HepG2 (cell line): Measurements from ENCODE around the gene B3GAT3. TPM values are rescaled to one million over a fixed set of nuclear protein-coding genes. Genes with fewer than 3 reads are reported as not detected.
"Not testable (repeated sequence)": the region's sequence is repeated elsewhere in the genome, so short reads cannot be mapped to it uniquely, and the experiment has no call there.

Experiments
- ATAC-seq: fragments of 200-7000 bp; cut with Tn5 transposase; 3 replicates; pipeline ENCODE4 v1.9.1; 2020; ENCODE audit warnings: mild to moderate bottlenecking, moderate library complexity
- BruUV-seq: library from RNA; stranded (reverse); fragments of 400-500 nt; replicated peaks from 2 replicates; lab custom pipeline; 2021; lab: Mats Ljungman, UMichigan
- CTCF ChIA-PET: fragments of 300-600 bp; formaldehyde crosslinking; extraction: SDS; loops from one replicate; lab custom pipeline; 2021; ENCODE audit warnings: low total read pairs, inconsistent platforms, low intra/inter-chr PET ratio; lab: Yijun Ruan, JAX
- POLR2A ChIA-PET: fragments of 350-600 bp; sonication (Branson Sonifier 250); formaldehyde crosslinking; loops from one replicate; lab custom pipeline; 2020; ENCODE audit warnings: antibody characterized with exemption, inconsistent platforms; lab: Yijun Ruan, JAX
- DNase-seq: peaks from one replicate; pipeline ENCODE4 v3.0.0-alpha.2; 2015; ENCODE audit warnings: low spot score
- FAIRE-seq: peaks from 3 replicates; lab custom pipeline; 2011; peaks lifted over from hg19 to GRCh38; lab: Jason Lieb, UNC
- H2AFZ ChIP-seq: one replicate; pipeline ENCODE4 v1.6.1; 2011; ENCODE audit warnings: low read length, inconsistent platforms
- H3K27ac ChIP-seq: fragments of 300-600 bp; 3 replicates; pipeline ENCODE4 v1.8.0; 2011; ENCODE audit warnings: mixed run types, mild to moderate bottlenecking, mixed read lengths, low read length, inconsistent platforms; ENCODE audit not compliant: insufficient read depth; ENCODE audit errors: extremely low read length
- H3K27me3 ChIP-seq, 2 experiments: fragments of 200-600 bp in 1 of 2; 2 replicates in 1 of 2; 3 replicates in 1 of 2; pipeline versions ENCODE4 v1.6.0 to v1.8.0; 2011; ENCODE audit warnings: low read length in 2 of 2, mild to moderate bottlenecking in 2 of 2, moderate library complexity in 2 of 2, inconsistent platforms in 1 of 2; ENCODE audit not compliant: insufficient read depth in 2 of 2, control insufficient read depth in 1 of 2
- H3K36me3 ChIP-seq, 2 experiments: fragments of 200-600 bp in 1 of 2; replicated peaks in 1 of 2; 2 replicates in 1 of 2; 3 replicates in 1 of 2; pipeline versions ENCODE4 v1.5.1 to v1.8.0; 2011; ENCODE audit warnings: low read length in 2 of 2, inconsistent platforms in 1 of 2; ENCODE audit not compliant: insufficient read depth in 2 of 2, control insufficient read depth in 1 of 2
- H3K4me1 ChIP-seq: 2 replicates; pipeline ENCODE4 v1.5.1; 2012; ENCODE audit warnings: low read length, inconsistent platforms; ENCODE audit not compliant: insufficient read depth
- H3K4me2 ChIP-seq: 2 replicates; pipeline ENCODE4 v1.6.0; 2011; ENCODE audit warnings: low read depth, low read length, inconsistent platforms
- H3K4me3 ChIP-seq, 3 experiments: fragments of 200-600 bp in 1 of 3; sonication (generic), shearing (Covaris generic) in 1 of 3; replicated peaks in 1 of 3; 2 replicates each; pipeline ENCODE4 v1.5.1; 2011 to 2016; ENCODE audit warnings: low read length in 3 of 3, inconsistent platforms in 2 of 3, low read depth in 2 of 3, mild to moderate bottlenecking in 2 of 3, control low read depth in 1 of 3, mixed read lengths in 1 of 3; ENCODE audit not compliant: insufficient read depth in 1 of 3
- H3K79me2 ChIP-seq: one replicate; pipeline ENCODE4 v1.6.1; 2011; ENCODE audit warnings: low read length, inconsistent platforms; ENCODE audit not compliant: insufficient read depth
- H3K9ac ChIP-seq: 2 replicates; pipeline ENCODE4 v1.6.0; 2011; ENCODE audit warnings: mild to moderate bottlenecking, low read depth, low read length, inconsistent platforms; ENCODE audit not compliant: insufficient read depth
- H3K9me3 ChIP-seq: 2 replicates; pipeline ENCODE4 v1.5.1; 2012; ENCODE audit warnings: mild to moderate bottlenecking, low read length
- H4K20me1 ChIP-seq: 2 replicates; pipeline ENCODE4 v1.6.0; 2011; ENCODE audit warnings: inconsistent platforms, mild to moderate bottlenecking, low read length, moderate library complexity; ENCODE audit not compliant: insufficient read depth
- POLR2A ChIP-seq, 2 experiments: IDR thresholded peaks; 2 replicates each; pipeline ENCODE4 v1.6.1; 2011; ENCODE audit warnings: low read depth in 2 of 2, low read length in 2 of 2, mild to moderate bottlenecking in 1 of 2, moderate library complexity in 1 of 2; ENCODE audit not compliant: insufficient read depth in 1 of 2
- WGBS: methylation state at CpG from one replicate; pipeline ENCODE4 v1.1.6; 2017; ENCODE audit warnings: low lambda C conversion rate; 5-methylcytosine and 5-hydroxymethylcytosine counted together
- in situ Hi-C: cut with HindIII; loops from 2 replicates; pipeline ENCODE4 v1.10.0; 2017; ENCODE audit warnings: low pct_unique_long_range_greater_than_20kb; ENCODE audit not compliant: extremely low pct_ligation_motif_present
- intact Hi-C: fragments of 100-400 bp; cut with micrococcal nuclease; formaldehyde crosslinking; loops from one replicate; pipeline ENCODE4 v1.10.0; 2022; ENCODE audit not compliant: unreplicated experiment
- polyA plus RNA-seq, 8 experiments: library from polyadenylated mRNA; depleted of rRNA in 3 of 8; stranded (reverse) in 7 of 8; unstranded in 1 of 8; fragments of >200 nt; fragmentation: Illumina TruSeq in 4 of 8; extraction: Trizol in 4 of 8; gene quantifications; 2 replicates each; pipeline versions ENCODE4 v1.2.1 to v1.2.3, GENCODE V29; 2011 to 2016; ENCODE audit warnings: low read depth in 4 of 8, missing spikeins in 1 of 8, mixed read lengths in 1 of 8; ENCODE audit not compliant: insufficient read depth in 1 of 8
- total RNA-seq, 5 experiments: library from RNA; depleted of rRNA; stranded (reverse); fragments of >200 nt; fragmentation: Illumina TruSeq; extraction: Trizol; gene quantifications; 2 replicates each; pipeline ENCODE4 v1.2.3, GENCODE V29; 2016; ENCODE audit warnings: low read depth in 1 of 5

Gene B3GAT3
- total and polyA plus RNA-seq, 2 of the 13 experiments (the other 11 are each of a cell fraction or from before 2014, with no cell fraction given), result 21.3 to 26.1 TPM

GRCh38 chr11:62571493-62571892 lies 50.3 kb downstream of the B3GAT3 start:
- 0 out of 4 replicates have a peak, but pooled peaks of 1 of the 2 experiments have one; percentile 33 for TF ChIP-seq POLR2A (IDR thresholded peaks at IDR 0.05; ENCODE audit: insufficient read depth in 1 of 2, low read depth in 2 of 2, low read length in 2 of 2)
- POLR2A ChIA-PET, result interaction anchor here (0.5 to 2.2 kb wide), 2 partner anchors 13 to 20 kb away, joined by 3 to 8 read pairs; partner anchors contain the start of gene TUT1
- H3K27ac ChIP-seq, ATAC-seq, BruUV-seq, in situ Hi-C loops, H3K4me3 ChIP-seq, DNase-seq, CTCF ChIA-PET, H2AFZ ChIP-seq, FAIRE-seq, H4K20me1 ChIP-seq, H3K27me3 ChIP-seq, intact Hi-C loops, H3K9me3 ChIP-seq: not testable (repeated sequence)
- Histone ChIP-seq H3K36me3 (peaks cover 19 to 54% of the 10 kb centered on the region in 2 experiments), H3K4me1 (peaks cover 78% of the 10 kb centered on the region), H3K9ac (0 out of 2 replicates have a peak overlapping the region, but pooled peaks have one; percentile 92), H3K79me2 (peaks cover 70% of the 10 kb centered on the region), H3K4me2 (peak overlapping the region; percentile 85; the same call in 1 of the 2 replicates)
- 89% methylated on average over 5 of the region's 5 CpGs for WGBS

- H3K36me3 ChIP-seq, result peaks cover 17 to 54% of the 10 kb centered on the region in 2 experiments
- H2AFZ ChIP-seq, H3K9me3 ChIP-seq, CTCF ChIA-PET, H3K9ac ChIP-seq, intact Hi-C loops, in situ Hi-C loops, DNase-seq, H3K27ac ChIP-seq, FAIRE-seq, H3K27me3 ChIP-seq, ATAC-seq, BruUV-seq, H3K4me3 ChIP-seq, H4K20me1 ChIP-seq: not testable (repeated sequence)
- peaks cover 71% of the 10 kb centered on the region for H3K79me2 ChIP-seq
- 0 out of 2 replicates have a peak overlapping the region, but pooled peaks have one; percentile 85 for H3K4me2 ChIP-seq
- POLR2A ChIA-PET, result interaction anchor here (0.5 to 2.2 kb wide), 2 partner anchors 14 to 21 kb away, joined by 3 to 8 read pairs; partner anchors contain the start of gene TUT1
- WGBS, result 99% methylated on average over 5 of the region's 5 CpGs
- peaks cover 78% of the 10 kb centered on the region for H3K4me1 ChIP-seq
These were observed 50.9 kb downstream of the B3GAT3 start for GRCh38 chr11:62570903-62571302.
